Vagina (tissue), 2 donors: Measurements from ENCODE around the gene IER5. TPM values are rescaled to one million over a fixed set of nuclear protein-coding genes. Genes with fewer than 3 reads are reported as not detected.
"Not testable (repeated sequence)": the region's sequence is repeated elsewhere in the genome, so short reads cannot be mapped to it uniquely, and the experiment has no call there.

Experiments used
- DNase-seq, 2 donors: peaks; one replicate each; pipeline ENCODE4 v3.0.0-alpha.2; 2017; ENCODE audit errors: extremely low spot score in 2 of 2
- H3K27ac ChIP-seq: fragments of 200-600 bp; sonication (generic); one replicate; pipeline ENCODE4 v1.5.1; 2019
- H3K27me3 ChIP-seq: fragments of 200-600 bp; sonication (generic); one replicate; pipeline ENCODE4 v1.5.1; 2019
- H3K36me3 ChIP-seq, 2 donors: fragments of 200-600 bp; sonication (generic); one replicate each; pipeline ENCODE4 v1.5.1; 2017 to 2019
- H3K4me1 ChIP-seq: fragments of 200-600 bp; sonication (generic); one replicate; pipeline ENCODE4 v1.5.1; 2019
- H3K4me3 ChIP-seq, 2 donors: fragments of 200-600 bp; sonication (generic); 1 replicate in 1 of 2; 2 replicates in 1 of 2; pipeline ENCODE4 v1.5.1; 2016 to 2019
- H3K9me3 ChIP-seq: fragments of 200-600 bp; sonication (generic); one replicate; pipeline ENCODE4 v1.5.1; 2019
- CTCF ChIP-seq, 3 experiments: fragments of 450-650 bp in 2 of 3; fragments of 200-600 bp in 1 of 3; sonication (generic) in 1 of 3; IDR thresholded peaks; one replicate each; pipeline ENCODE4 v1.5.1; 2017 to 2019; ENCODE audit warnings: antibody characterized with exemption in 3 of 3, mild to moderate bottlenecking in 2 of 3, moderate library complexity in 2 of 3
- POLR2A ChIP-seq, 2 donors: fragments of 450-650 bp; IDR thresholded peaks; one replicate each; pipeline ENCODE4 v1.6.1; 2017; ENCODE audit warnings: antibody characterized with exemption in 2 of 2, mild to moderate bottlenecking in 2 of 2, moderate library complexity in 2 of 2
- POLR2AphosphoS5 ChIP-seq, 2 donors: sonication (generic); formaldehyde crosslinking; IDR thresholded peaks; one replicate each; pipeline ENCODE4 v1.9.0; 2017; ENCODE audit warnings: antibody characterized with exemption in 2 of 2, mild to moderate bottlenecking in 2 of 2, low read depth in 1 of 2; ENCODE audit not compliant: insufficient read depth in 1 of 2
- intact Hi-C: fragments of 100-400 bp; cut with DNase I; formaldehyde crosslinking; loops from one replicate; pipeline ENCODE4 v1.15.1; 2023
- total RNA-seq: library from RNA; depleted of rRNA; stranded (reverse); fragments of >200 nt; gene quantifications from one replicate; pipeline ENCODE4 v1.2.3, GENCODE V29; 2016

The IER5 gene
- total RNA-seq: 13.0 TPM

GRCh38 chr1:181088079-181089016, at the start of gene IER5:
TSS of gene IER5 (plus strand) at chr1:181088700. CDS start at chr1:181088903, 203 bp downstream.
- TF ChIP-seq POLR2AphosphoS5 (IDR thresholded peaks at IDR 0.05; ENCODE audit: insufficient read depth in 1 of 2, low read depth in 1 of 2) (peak; percentile 95 to 100), CTCF (IDR thresholded peaks at IDR 0.05) (peak in 1 of 3 experiments; percentile 8), POLR2A (IDR thresholded peaks at IDR 0.05) (peak; percentile 90 to 100)
- intact Hi-C loops: loop anchor here (2.0 kb wide), 2 partner anchors 16 to 54 kb away; no protein-coding TSS in a partner anchor
- Histone ChIP-seq H3K27me3 (no peaks in the 10 kb centered on the region), H3K4me3 (peak within 1 kb of the TSS; percentile 71 to 77), H3K36me3 (peaks cover 0 to 6% of the 10 kb centered on the region in 2 donors), H3K9me3 (no peaks in the 10 kb centered on the region), H3K4me1 (peaks cover 30% of the 10 kb centered on the region), H3K27ac (peak within 1 kb of the TSS; percentile 93)
- peak; percentile 98 to 99 for DNase-seq

GRCh38 chr1:181040284-181040865, 48.1 kb upstream of the IER5 start:
- no peak overlapping the region for H3K4me3 ChIP-seq
- peaks cover 42% of the 10 kb centered on the region for H3K4me1 ChIP-seq
- H3K27me3 ChIP-seq: no peaks in the 10 kb centered on the region
- H3K36me3 ChIP-seq: no peaks in the 10 kb centered on the region
- intact Hi-C loops: no loop called here
- DNase-seq: no peak
- no peak overlapping the region for H3K27ac ChIP-seq
- no peaks in the 10 kb centered on the region for H3K9me3 ChIP-seq
- TF ChIP-seq POLR2A (IDR thresholded peaks at IDR 0.05) (no peak), CTCF (IDR thresholded peaks at IDR 0.05) (no peak), POLR2AphosphoS5 (IDR thresholded peaks at IDR 0.05; ENCODE audit: insufficient read depth in 1 of 2, low read depth in 1 of 2) (no peak)

GRCh38 chr1:181043025-181043888, 45.2 kb upstream of the IER5 start:
- DNase-seq: no peak

GRCh38 chr1:181044449-181044966, 44.0 kb upstream of the IER5 start:
- DNase-seq: no peak
- TF ChIP-seq CTCF (IDR thresholded peaks at IDR 0.05) (no peak), POLR2A (IDR thresholded peaks at IDR 0.05) (no peak), POLR2AphosphoS5 (IDR thresholded peaks at IDR 0.05; ENCODE audit: insufficient read depth in 1 of 2, low read depth in 1 of 2) (peak in 1 of 2 donors; percentile 47)
- Histone ChIP-seq H3K36me3 (no peaks in the 10 kb centered on the region), H3K27ac (peak overlapping the region; percentile 27), H3K27me3 (no peaks in the 10 kb centered on the region), H3K4me3 (no peak overlapping the region), H3K9me3 (no peaks in the 10 kb centered on the region), H3K4me1 (peaks cover 18% of the 10 kb centered on the region)
- intact Hi-C loops: no loop called here

More at GRCh38 chr1:181043025-181043888, 45.2 kb upstream of the IER5 start:
- Histone ChIP-seq H3K36me3 (no peaks in the 10 kb centered on the region), H3K4me3 (no peak overlapping the region), H3K27me3 (no peaks in the 10 kb centered on the region), H3K27ac (peak overlapping the region; percentile 15), H3K9me3 (no peaks in the 10 kb centered on the region), H3K4me1 (peaks cover 24% of the 10 kb centered on the region)
- intact Hi-C loops: no loop called here
- no peak for TF ChIP-seq POLR2A (IDR thresholded peaks at IDR 0.05)
- TF ChIP-seq POLR2AphosphoS5 (IDR thresholded peaks at IDR 0.05; ENCODE audit: insufficient read depth in 1 of 2, low read depth in 1 of 2): peak in 1 of 2 donors; percentile 29

GRCh38 chr1:181045946-181046345, 42.6 kb upstream of the IER5 start:
- H3K9me3 ChIP-seq, H3K36me3 ChIP-seq, H3K27ac ChIP-seq, DNase-seq, intact Hi-C loops, H3K27me3 ChIP-seq, H3K4me3 ChIP-seq: not testable (repeated sequence)
- H3K4me1 ChIP-seq: peaks cover 14% of the 10 kb centered on the region
